RWPE1 (cell line): ENCODE results near the gene PHF23.

Source experiments
- CTCF ChIA-PET: fragments of 350-600 bp; sonication (Branson Sonifier 250); formaldehyde crosslinking; extraction: SDS; loops from one replicate; lab custom pipeline; 2021; lab: Yijun Ruan, JAX
- POLR2A ChIA-PET: fragments of 400-600 bp; formaldehyde crosslinking; extraction: SDS; loops from one replicate; lab custom pipeline; 2020; ENCODE audit warnings: antibody characterized with exemption; ENCODE audit not compliant: low non-redundant PET; lab: Yijun Ruan, JAX
- DNase-seq: peaks from one replicate; pipeline ENCODE4 v3.0.0; 2012; ENCODE audit warnings: low spot score
- H3K27ac ChIP-seq: fragments of 450-650 bp; 2 replicates; pipeline ENCODE4 v1.5.1; 2017
- CTCF ChIP-seq: fragments of 450-650 bp; conservative IDR thresholded peaks from 2 replicates; pipeline ENCODE4 v1.5.1; 2017; ENCODE audit warnings: low read depth, mild to moderate bottlenecking

Gene PHF23

GRCh38 chr17:7241090-7241733, 2.0 kb upstream of the PHF23 start:
- DNase-seq = no peak
- ChIA-PET POLR2A (interaction anchor here (0.7 to 1.3 kb wide), 3 partner anchors 9 to 100 kb away, joined by 3 to 6 read pairs (median 4); no protein-coding TSS in a partner anchor), CTCF (interaction anchor here (0.9 kb wide), 1 partner anchor 9 kb away, joined by 5 read pairs; no protein-coding TSS in a partner anchor)
- TF ChIP-seq CTCF = no peak
- H3K27ac ChIP-seq = peak overlapping the region; percentile 90

GRCh38 chr17:7240375-7240774, 1.1 kb upstream of the PHF23 start:
- H3K27ac ChIP-seq = peak overlapping the region; percentile 90; the same call in 1 of the 2 replicates
- POLR2A ChIA-PET = no interaction called here
- TF ChIP-seq CTCF = no peak
- CTCF ChIA-PET = no interaction called here
- no peak for DNase-seq

GRCh38 chr17:7238420-7239090, 702 bp downstream of the PHF23 start:
- CTCF ChIA-PET = interaction anchor here (0.6 to 1.4 kb wide), 5 partner anchors 13 to 351 kb away, joined by 3 to 9 read pairs (median 3); partner anchors contain the start of genes CTDNEP1 and ELP5
- POLR2A ChIA-PET = interaction anchor here (1.2 kb wide), 1 partner anchor 18 kb away, joined by 6 read pairs; the partner anchor contains the start of gene ACADVL
- no peak for TF ChIP-seq CTCF
- H3K27ac ChIP-seq = peak overlapping the region; percentile 95
- DNase-seq = peak; percentile 60

- ChIA-PET CTCF (interaction anchor here (0.6 to 1.0 kb wide), 3 partner anchors 16 to 351 kb away, joined by 3 read pairs; no protein-coding TSS in a partner anchor), POLR2A (interaction anchor here (1.2 kb wide), 1 partner anchor 17 kb away, joined by 6 read pairs; the partner anchor contains the start of gene ACADVL)
- DNase-seq = no peak
- TF ChIP-seq CTCF = no peak
- H3K27ac ChIP-seq = peak overlapping the region; percentile 95
Observed at GRCh38 chr17:7237761-7238419, 1.4 kb downstream of the PHF23 start.

GRCh38 chr17:7237266-7237760, 1.9 kb downstream of the PHF23 start:
- peak overlapping the region; percentile 95 for H3K27ac ChIP-seq
- ChIA-PET POLR2A (no interaction called here), CTCF (no interaction called here)
- no peak for DNase-seq
- TF ChIP-seq CTCF = no peak

GRCh38 chr17:7236808-7237207, 2.4 kb downstream of the PHF23 start:
- TF ChIP-seq CTCF = no peak
- peak overlapping the region; percentile 95 for H3K27ac ChIP-seq
- POLR2A ChIA-PET = interaction anchor here (0.8 kb wide), 1 partner anchor 1301 kb away, joined by 3 read pairs; no protein-coding TSS in a partner anchor
- no peak for DNase-seq
- CTCF ChIA-PET = no interaction called here
